Neural cell (in vitro differentiated cells): Measurements from ENCODE around the gene CEMIP. TPM values are rescaled to one million over a fixed set of nuclear protein-coding genes. Genes with fewer than 3 reads are reported as not detected.

ENCODE experiments used
- H2AFZ ChIP-seq: fragments of 200-600, 300-800 bp; sonication (generic), shearing (Covaris generic); 2 replicates; pipeline ENCODE4 v1.6.0; 2014; ENCODE audit warnings: low read depth, mild to moderate bottlenecking, antibody characterized with exemption, low read length, moderate library complexity
- H3F3A ChIP-seq: fragments of 200-600 bp; shearing (Covaris generic); 2 replicates; pipeline ENCODE4 v1.6.1; 2016; ENCODE audit warnings: mild to moderate bottlenecking, moderate library complexity, mixed read lengths, antibody characterized with exemption, low read length; ENCODE audit not compliant: insufficient read depth, poor library complexity, severe bottlenecking
- H3K27ac ChIP-seq: fragments of 200-600, 300-800 bp; sonication (generic), shearing (Covaris generic); 2 replicates; pipeline ENCODE4 v1.5.1; 2014; ENCODE audit warnings: mild to moderate bottlenecking, low read length, moderate library complexity
- H3K27me3 ChIP-seq: fragments of 300-800, 200-600 bp; sonication (generic), shearing (Covaris generic); 2 replicates; pipeline ENCODE4 v1.6.0; 2014; ENCODE audit warnings: mild to moderate bottlenecking, low read depth, low read length, moderate library complexity; ENCODE audit not compliant: insufficient read depth
- H3K36me3 ChIP-seq: fragments of 300-800, 200-600 bp; sonication (generic), shearing (Covaris generic); 2 replicates; pipeline ENCODE4 v1.5.1; 2014; ENCODE audit warnings: mild to moderate bottlenecking, antibody characterized with exemption, low read length, moderate library complexity; ENCODE audit not compliant: insufficient read depth
- H3K4me2 ChIP-seq: fragments of 300-800, 200-600 bp; sonication (generic), shearing (Covaris generic); 2 replicates; pipeline ENCODE4 v1.6.0; 2014; ENCODE audit warnings: mild to moderate bottlenecking, low read length
- H3K4me3 ChIP-seq: fragments of 300-800, 200-600 bp; sonication (generic), shearing (Covaris generic); 2 replicates; pipeline ENCODE4 v1.5.1; 2014; ENCODE audit warnings: mild to moderate bottlenecking, low read length, moderate library complexity
- H3K79me2 ChIP-seq: fragments of 200-600 bp; shearing (Covaris generic); replicated peaks from 2 replicates; pipeline ENCODE4 v1.6.0; 2014; ENCODE audit warnings: mild to moderate bottlenecking, low read length, moderate library complexity; ENCODE audit not compliant: insufficient read depth
- H3K9ac ChIP-seq: fragments of 300-800, 200-600 bp; sonication (generic), shearing (Covaris generic); 2 replicates; pipeline ENCODE4 v1.6.1; 2016; ENCODE audit warnings: mild to moderate bottlenecking, low read length, mixed read lengths
- H3K9me2 ChIP-seq: fragments of 200-600 bp; shearing (Covaris generic); 2 replicates; pipeline ENCODE4 v1.6.1; 2016; ENCODE audit warnings: mild to moderate bottlenecking, low read length, mixed read lengths; ENCODE audit not compliant: insufficient read depth
- H3K9me3 ChIP-seq: fragments of 200-600, 300-800 bp; sonication (generic), shearing (Covaris generic); 2 replicates; pipeline ENCODE4 v1.6.1; 2016; ENCODE audit warnings: mild to moderate bottlenecking, mixed run types, low read length, moderate library complexity, mixed read lengths
- H4K20me1 ChIP-seq: fragments of 200-600 bp; shearing (Covaris generic); 2 replicates; pipeline ENCODE4 v1.6.1; 2016; ENCODE audit warnings: mild to moderate bottlenecking, mixed run types; ENCODE audit not compliant: insufficient read depth
- EP300 ChIP-seq: fragments of 450-650 bp; conservative IDR thresholded peaks from 2 replicates; pipeline ENCODE4 v1.6.1; 2014; ENCODE audit warnings: antibody characterized with exemption, mild to moderate bottlenecking, moderate library complexity; ENCODE audit not compliant: poor library complexity, severe bottlenecking
- EZH2 ChIP-seq: fragments of 200-600, 300-800 bp; shearing (Covaris generic), sonication (generic); IDR thresholded peaks from 2 replicates; pipeline ENCODE4 v1.6.1; 2014; ENCODE audit warnings: antibody characterized with exemption, low read length, borderline replicate concordance, mild to moderate bottlenecking; ENCODE audit not compliant: insufficient read depth, poor library complexity, severe bottlenecking
- MXI1 ChIP-seq: fragments of 450-650 bp; conservative IDR thresholded peaks from 2 replicates; pipeline ENCODE4 v1.6.1; 2014; ENCODE audit warnings: antibody characterized with exemption, mild to moderate bottlenecking; ENCODE audit not compliant: poor library complexity, severe bottlenecking
- POLR2AphosphoS5 ChIP-seq: IDR thresholded peaks from 2 replicates; pipeline ENCODE4 v1.6.1; 2012
- RAD21 ChIP-seq: fragments of 450-650 bp; conservative IDR thresholded peaks from 2 replicates; pipeline ENCODE4 v1.6.1; 2014; ENCODE audit warnings: antibody characterized with exemption, mild to moderate bottlenecking, moderate library complexity
- SMC3 ChIP-seq: fragments of 450-650 bp; conservative IDR thresholded peaks from 2 replicates; pipeline ENCODE4 v1.6.1; 2014; ENCODE audit warnings: antibody characterized with exemption, mild to moderate bottlenecking, moderate library complexity; ENCODE audit not compliant: poor library complexity
- TAF1 ChIP-seq: IDR thresholded peaks from 2 replicates; pipeline ENCODE4 v1.6.1; 2012; ENCODE audit warnings: low read depth
- polyA plus RNA-seq: library from polyadenylated mRNA; depleted of rRNA; stranded (reverse); fragments of >200 nt; gene quantifications from 2 replicates; pipeline ENCODE4 v1.2.3, GENCODE V29; 2014
- TF ChIP-seq, protein P1 (sequence below): fragments of 450-650 bp; IDR thresholded peaks from 2 replicates; pipeline ENCODE4 v1.5.1; 2014; ENCODE audit warnings: antibody characterized with exemption, mild to moderate bottlenecking, moderate library complexity; ENCODE audit not compliant: poor library complexity, severe bottlenecking
- TF ChIP-seq, protein P2 (sequence below): IDR thresholded peaks from 2 replicates; pipeline ENCODE4 v1.6.1; 2012; ENCODE audit warnings: borderline replicate concordance

Gene CEMIP
- polyA plus RNA-seq, 1 donor from 2014 or later, result 0.04 TPM

DNA sequence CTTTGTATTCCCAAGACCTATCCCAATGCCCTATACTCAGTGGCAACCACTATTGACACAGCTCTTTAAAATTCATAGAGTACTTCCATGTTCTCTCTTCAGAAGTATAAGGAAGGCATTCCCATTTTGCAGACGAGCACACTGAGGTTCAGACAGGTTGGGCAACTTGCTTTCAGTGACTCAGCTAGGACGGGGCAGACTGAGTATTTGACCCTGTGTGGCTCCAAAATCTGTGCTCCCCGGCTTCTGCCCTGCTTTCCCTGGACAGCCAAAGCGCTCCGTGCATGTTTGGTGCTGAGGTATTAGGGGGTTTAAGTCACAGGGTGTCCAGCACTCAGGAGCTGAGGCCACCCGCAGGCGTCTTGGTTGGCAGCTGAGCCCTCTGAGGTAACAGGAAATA, 59.5 kb downstream of the CEMIP start:
- Histone ChIP-seq H3K4me3 (no peak overlapping the region), H3K4me2 (no peak overlapping the region), H3K9me3 (no peaks in the 10 kb centered on the region), H3K9ac (no peak overlapping the region), H3F3A (no peaks in the 10 kb centered on the region), H2AFZ (no peak overlapping the region), H3K36me3 (no peaks in the 10 kb centered on the region), H3K9me2 (no peaks in the 10 kb centered on the region), H3K79me2 (no peaks in the 10 kb centered on the region), H3K27ac (no peak overlapping the region), H4K20me1 (no peaks in the 10 kb centered on the region), H3K27me3 (no peaks in the 10 kb centered on the region)
- no peak for TF ChIP-seq POLR2AphosphoS5
- no peak for TF ChIP-seq TAF1
- TF ChIP-seq MXI1, result no peak
- TF ChIP-seq SMC3, result no peak
- no peak for TF ChIP-seq EZH2

DNA sequence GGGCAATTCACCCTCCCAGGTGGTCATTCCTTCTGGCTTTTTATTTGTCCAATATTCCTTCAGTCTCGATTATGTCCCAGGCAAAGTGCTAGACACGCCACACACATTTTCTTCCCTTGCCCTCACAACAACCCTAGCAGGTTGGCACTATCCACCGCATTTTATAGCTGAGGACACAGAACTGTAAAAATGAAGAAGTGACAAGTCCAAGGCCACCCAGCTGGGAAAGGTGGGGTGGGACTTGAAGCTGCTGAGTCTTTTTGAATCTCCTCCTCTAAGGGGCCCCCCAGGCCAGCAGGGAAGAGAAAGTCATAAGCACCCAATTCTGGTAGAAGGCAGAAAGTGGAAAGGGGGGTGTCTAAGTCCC, 60.6 kb downstream of the CEMIP start:
- H3K4me3 ChIP-seq, result no peak overlapping the region
- no peaks in the 10 kb centered on the region for H3K27me3 ChIP-seq
- no peaks in the 10 kb centered on the region for H3K36me3 ChIP-seq
- TF ChIP-seq MXI1 (no peak), EZH2 (no peak), SMC3 (no peak), RAD21 (no peak), POLR2AphosphoS5 (no peak), EP300 (no peak), TAF1 (no peak)
- TF ChIP-seq, protein P1, sequence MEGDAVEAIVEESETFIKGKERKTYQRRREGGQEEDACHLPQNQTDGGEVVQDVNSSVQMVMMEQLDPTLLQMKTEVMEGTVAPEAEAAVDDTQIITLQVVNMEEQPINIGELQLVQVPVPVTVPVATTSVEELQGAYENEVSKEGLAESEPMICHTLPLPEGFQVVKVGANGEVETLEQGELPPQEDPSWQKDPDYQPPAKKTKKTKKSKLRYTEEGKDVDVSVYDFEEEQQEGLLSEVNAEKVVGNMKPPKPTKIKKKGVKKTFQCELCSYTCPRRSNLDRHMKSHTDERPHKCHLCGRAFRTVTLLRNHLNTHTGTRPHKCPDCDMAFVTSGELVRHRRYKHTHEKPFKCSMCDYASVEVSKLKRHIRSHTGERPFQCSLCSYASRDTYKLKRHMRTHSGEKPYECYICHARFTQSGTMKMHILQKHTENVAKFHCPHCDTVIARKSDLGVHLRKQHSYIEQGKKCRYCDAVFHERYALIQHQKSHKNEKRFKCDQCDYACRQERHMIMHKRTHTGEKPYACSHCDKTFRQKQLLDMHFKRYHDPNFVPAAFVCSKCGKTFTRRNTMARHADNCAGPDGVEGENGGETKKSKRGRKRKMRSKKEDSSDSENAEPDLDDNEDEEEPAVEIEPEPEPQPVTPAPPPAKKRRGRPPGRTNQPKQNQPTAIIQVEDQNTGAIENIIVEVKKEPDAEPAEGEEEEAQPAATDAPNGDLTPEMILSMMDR, result no peak
- TF ChIP-seq, protein P2, sequence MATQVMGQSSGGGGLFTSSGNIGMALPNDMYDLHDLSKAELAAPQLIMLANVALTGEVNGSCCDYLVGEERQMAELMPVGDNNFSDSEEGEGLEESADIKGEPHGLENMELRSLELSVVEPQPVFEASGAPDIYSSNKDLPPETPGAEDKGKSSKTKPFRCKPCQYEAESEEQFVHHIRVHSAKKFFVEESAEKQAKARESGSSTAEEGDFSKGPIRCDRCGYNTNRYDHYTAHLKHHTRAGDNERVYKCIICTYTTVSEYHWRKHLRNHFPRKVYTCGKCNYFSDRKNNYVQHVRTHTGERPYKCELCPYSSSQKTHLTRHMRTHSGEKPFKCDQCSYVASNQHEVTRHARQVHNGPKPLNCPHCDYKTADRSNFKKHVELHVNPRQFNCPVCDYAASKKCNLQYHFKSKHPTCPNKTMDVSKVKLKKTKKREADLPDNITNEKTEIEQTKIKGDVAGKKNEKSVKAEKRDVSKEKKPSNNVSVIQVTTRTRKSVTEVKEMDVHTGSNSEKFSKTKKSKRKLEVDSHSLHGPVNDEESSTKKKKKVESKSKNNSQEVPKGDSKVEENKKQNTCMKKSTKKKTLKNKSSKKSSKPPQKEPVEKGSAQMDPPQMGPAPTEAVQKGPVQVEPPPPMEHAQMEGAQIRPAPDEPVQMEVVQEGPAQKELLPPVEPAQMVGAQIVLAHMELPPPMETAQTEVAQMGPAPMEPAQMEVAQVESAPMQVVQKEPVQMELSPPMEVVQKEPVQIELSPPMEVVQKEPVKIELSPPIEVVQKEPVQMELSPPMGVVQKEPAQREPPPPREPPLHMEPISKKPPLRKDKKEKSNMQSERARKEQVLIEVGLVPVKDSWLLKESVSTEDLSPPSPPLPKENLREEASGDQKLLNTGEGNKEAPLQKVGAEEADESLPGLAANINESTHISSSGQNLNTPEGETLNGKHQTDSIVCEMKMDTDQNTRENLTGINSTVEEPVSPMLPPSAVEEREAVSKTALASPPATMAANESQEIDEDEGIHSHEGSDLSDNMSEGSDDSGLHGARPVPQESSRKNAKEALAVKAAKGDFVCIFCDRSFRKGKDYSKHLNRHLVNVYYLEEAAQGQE, result no peak
- H2AFZ ChIP-seq, result no peak overlapping the region
- no peaks in the 10 kb centered on the region for H3F3A ChIP-seq
- no peaks in the 10 kb centered on the region for H3K9me3 ChIP-seq
- no peaks in the 10 kb centered on the region for H3K79me2 ChIP-seq
- H3K9me2 ChIP-seq, result no peaks in the 10 kb centered on the region
- H3K27ac ChIP-seq, result no peak overlapping the region
- H3K4me2 ChIP-seq, result no peak overlapping the region
- H4K20me1 ChIP-seq, result no peaks in the 10 kb centered on the region
- H3K9ac ChIP-seq, result no peak overlapping the region
